HPDE6-E6E7 (cell line): ENCODE measurements around the gene KNDC1.

Experiments used
- DNase-seq: peaks from one replicate; pipeline ENCODE4 v3.0.0; 2011; ENCODE audit warnings: missing footprints; ENCODE audit errors: extremely low spot score

Gene KNDC1

GRCh38 chr10:133206356-133207040 lies 46.5 kb downstream of the KNDC1 start:
- no peak for DNase-seq

- DNase-seq = no peak
These were observed 47.1 kb downstream of the KNDC1 start for GRCh38 chr10:133207041-133207600.

- DNase-seq = no peak
These were observed 47.6 kb downstream of the KNDC1 start for GRCh38 chr10:133207627-133208026.

GRCh38 chr10:133208466-133208865 lies 48.4 kb downstream of the KNDC1 start:
- no peak for DNase-seq

- no peak for DNase-seq
These were observed 49.1 kb downstream of the KNDC1 start for GRCh38 chr10:133209117-133209516.

- no peak for DNase-seq
These were observed 49.6 kb downstream of the KNDC1 start for GRCh38 chr10:133209641-133210040.

- DNase-seq = no peak
These were observed 50.5 kb downstream of the KNDC1 start for GRCh38 chr10:133210398-133211140.

GRCh38 chr10:133211141-133211830 lies 51.3 kb downstream of the KNDC1 start:
- no peak for DNase-seq

- no peak for DNase-seq
These were observed 52.2 kb downstream of the KNDC1 start for GRCh38 chr10:133211959-133212852.

- DNase-seq = no peak
These were observed 53.0 kb downstream of the KNDC1 start for GRCh38 chr10:133212853-133213494.

- DNase-seq = no peak
These were observed 53.8 kb downstream of the KNDC1 start for GRCh38 chr10:133213641-133214467.

GRCh38 chr10:133214468-133215410 lies 54.7 kb downstream of the KNDC1 start:
- no peak for DNase-seq

- DNase-seq = no peak
These were observed 55.6 kb downstream of the KNDC1 start for GRCh38 chr10:133215586-133215985.

GRCh38 chr10:133216776-133217175 lies 56.8 kb downstream of the KNDC1 start:
- DNase-seq = no peak

- DNase-seq = no peak
These were observed 58.0 kb downstream of the KNDC1 start for GRCh38 chr10:133217800-133218589.

- no peak for DNase-seq
These were observed 58.9 kb downstream of the KNDC1 start for GRCh38 chr10:133218891-133219290.

GRCh38 chr10:133219782-133220181 lies 59.8 kb downstream of the KNDC1 start:
- DNase-seq = no peak

GRCh38 chr10:133221331-133221730 lies 61.3 kb downstream of the KNDC1 start:
- DNase-seq = no peak
